ENCODE measurements around the gene SESN1.

- TF ChIP-seq CTCF (IDR thresholded peaks at IDR 0.05): no peak
- no peak for TF ChIP-seq POLR2AphosphoS5 (IDR thresholded peaks at IDR 0.05)
- no peak for TF ChIP-seq POLR2A (IDR thresholded peaks at IDR 0.05; ENCODE audit: low read depth)
Observed at GRCh38 chr6:108941281-108941680, 153.4 kb downstream of the SESN1 start.

All from esophagus muscularis mucosa (tissue), 3 donors.